K562 (cell line): ENCODE data around the gene CXCL14. TPM values are rescaled to one million over a fixed set of nuclear protein-coding genes. Genes with fewer than 3 reads are reported as not detected.

Experiments used
- ATAC-seq: fragments of 200-7000 bp; cut with Tn5 transposase; 3 replicates; pipeline ENCODE4 v1.9.1; 2020; ENCODE audit warnings: moderate library complexity
- BruUV-seq: library from RNA; stranded (reverse); fragments of 400-500 nt; replicated peaks from 2 replicates; lab custom pipeline; 2021; lab: Mats Ljungman, UMichigan
- CTCF ChIA-PET: fragments of 300-600 bp; formaldehyde crosslinking; extraction: SDS; loops from one replicate; lab custom pipeline; 2021; ENCODE audit warnings: low intra/inter-chr PET ratio; lab: Yijun Ruan, JAX
- POLR2A ChIA-PET: fragments of 300-600, 350-650 bp; sonication (Branson Sonifier 250); formaldehyde crosslinking; extraction: SDS; loops from one replicate; lab custom pipeline; 2021; ENCODE audit warnings: antibody characterized with exemption, inconsistent platforms; lab: Yijun Ruan, JAX
- DNase-seq, 4 experiments: peaks; one replicate each; pipeline versions ENCODE4 v3.0.0 to v3.0.0-alpha.2; 2011 to 2018; ENCODE audit warnings: low spot score in 3 of 4, mixed read lengths in 3 of 4; ENCODE audit errors: extremely low read depth in 1 of 4
- FAIRE-seq: peaks from 2 replicates; lab custom pipeline; 2011; peaks lifted over from hg19 to GRCh38; lab: Jason Lieb, UNC
- H2AFZ ChIP-seq: 2 replicates; pipeline ENCODE4 v1.6.0; 2011; ENCODE audit warnings: low read depth, low read length, control low read depth, inconsistent platforms
- H3K27ac ChIP-seq: fragments of 200-600 bp; 3 replicates; pipeline ENCODE4 v1.8.0; 2011; ENCODE audit warnings: low read depth, mild to moderate bottlenecking, control low read depth, inconsistent platforms, low read length, moderate library complexity, mixed read lengths; ENCODE audit errors: extremely low read depth
- H3K27me3 ChIP-seq, 2 experiments: fragments of 300-600 bp in 1 of 2; 2 replicates in 1 of 2; 3 replicates in 1 of 2; pipeline versions ENCODE4 v1.6.0 to v1.8.0; 2011; ENCODE audit warnings: inconsistent platforms in 2 of 2, low read length in 2 of 2, mild to moderate bottlenecking in 1 of 2, mixed read lengths in 1 of 2, moderate library complexity in 1 of 2; ENCODE audit not compliant: control insufficient read depth in 2 of 2, insufficient read depth in 2 of 2
- H3K36me3 ChIP-seq: fragments of 300-600 bp; 3 replicates; pipeline ENCODE4 v1.8.0; 2011; ENCODE audit warnings: mild to moderate bottlenecking, low read length, inconsistent platforms; ENCODE audit not compliant: control insufficient read depth, insufficient read depth
- H3K4me1 ChIP-seq, 2 experiments: fragments of 200-600 bp in 1 of 2; replicated peaks in 1 of 2; 2 replicates in 1 of 2; 3 replicates in 1 of 2; pipeline versions ENCODE4 v1.5.1 to v1.8.0; 2011; ENCODE audit warnings: inconsistent platforms in 2 of 2, low read length in 2 of 2, mild to moderate bottlenecking in 1 of 2, mixed read lengths in 1 of 2, moderate library complexity in 1 of 2; ENCODE audit not compliant: control insufficient read depth in 2 of 2, insufficient read depth in 2 of 2
- H3K4me2 ChIP-seq: 2 replicates; pipeline ENCODE4 v1.6.1; 2011; ENCODE audit warnings: low read length, control low read depth, inconsistent platforms, mixed read lengths; ENCODE audit not compliant: insufficient read depth
- H3K4me3 ChIP-seq: fragments of 200-600 bp; sonication (generic), shearing (Covaris generic); 2 replicates; pipeline ENCODE4 v1.5.1; 2016; ENCODE audit warnings: control low read depth, inconsistent platforms
- H3K79me2 ChIP-seq: fragments of 200-600 bp; 3 replicates; pipeline ENCODE4 v1.8.0; 2011; ENCODE audit warnings: low read length, inconsistent platforms; ENCODE audit not compliant: control insufficient read depth, insufficient read depth
- H3K9ac ChIP-seq, 2 experiments: 2 replicates each; pipeline versions ENCODE4 v1.6.0 to v1.6.1; 2011; ENCODE audit warnings: low read depth in 2 of 2, low read length in 2 of 2, control low read depth in 1 of 2, inconsistent platforms in 1 of 2, mild to moderate bottlenecking in 1 of 2, mixed read lengths in 1 of 2; ENCODE audit not compliant: insufficient read depth in 1 of 2
- H3K9me1 ChIP-seq: one replicate; pipeline ENCODE4 v1.6.0; 2011; ENCODE audit warnings: inconsistent platforms, mild to moderate bottlenecking, low read length, moderate library complexity; ENCODE audit not compliant: control insufficient read depth, insufficient read depth
- H3K9me3 ChIP-seq: replicated peaks from 2 replicates; pipeline ENCODE4 v1.5.1; 2011; ENCODE audit warnings: low read depth, low read length, inconsistent platforms; ENCODE audit not compliant: control insufficient read depth, insufficient read depth
- H4K20me1 ChIP-seq: replicated peaks from 2 replicates; pipeline ENCODE4 v1.6.1; 2011; ENCODE audit warnings: low read length, inconsistent platforms, mixed read lengths; ENCODE audit not compliant: control insufficient read depth, insufficient read depth
- CBFA2T3 ChIP-seq: fragments of 450-650 bp; IDR thresholded peaks from 2 replicates; pipeline ENCODE4 v1.6.1; 2017
- ESRRB ChIP-seq: fragments of 250-450 bp; sonication (Bioruptor Pico); IDR thresholded peaks from 2 replicates; pipeline ENCODE4 v1.5.0; 2020; ENCODE audit warnings: mild to moderate bottlenecking, moderate library complexity, borderline replicate concordance
- MTA2 ChIP-seq: fragments of 450-650 bp; IDR thresholded peaks from 2 replicates; pipeline ENCODE4 v1.6.1; 2016; ENCODE audit warnings: low read depth
- POLR2H ChIP-seq: IDR thresholded peaks from 2 replicates; pipeline ENCODE4 v1.6.1; 2016; ENCODE audit warnings: missing genetic modification characterization, low read depth, mild to moderate bottlenecking, control low read depth, missing compliant biosample characterization, moderate library complexity
- TAF15 ChIP-seq: fragments of 200-400 bp; formaldehyde crosslinking; IDR thresholded peaks from 2 replicates; pipeline ENCODE4 v1.6.1; 2017; ENCODE audit warnings: mild to moderate bottlenecking, low read depth, low read length, moderate library complexity
- TARDBP ChIP-seq: fragments of 450-650 bp; IDR thresholded peaks from 2 replicates; pipeline ENCODE4 v1.6.1; 2016
- TCF3 ChIP-seq: sonication (generic); formaldehyde crosslinking; IDR thresholded peaks from 2 replicates; pipeline ENCODE4 v1.4.0; 2020; ENCODE audit warnings: mild to moderate bottlenecking, missing genetic modification reagents
- ZBED1 ChIP-seq: IDR thresholded peaks from 2 replicates; pipeline ENCODE4 v1.6.1; 2014
- ZC3H8 ChIP-seq: fragments of 450-650 bp; IDR thresholded peaks from 2 replicates; pipeline ENCODE4 v1.6.1; 2017
- ZFP1 ChIP-seq: fragments of 450-650 bp; formaldehyde crosslinking; IDR thresholded peaks from 2 replicates; pipeline ENCODE4 v1.4.0; 2020; ENCODE audit warnings: mild to moderate bottlenecking, mixed read lengths
- ZNF146 ChIP-seq: IDR thresholded peaks from one replicate; pipeline ENCODE4 v1.6.1; 2018; ENCODE audit warnings: missing compliant biosample characterization; ENCODE audit not compliant: unreplicated experiment
- ZNF311 ChIP-seq: fragments of 250-450 bp; sonication (Bioruptor Pico); IDR thresholded peaks from 2 replicates; pipeline ENCODE4 v1.4.0; 2020; ENCODE audit warnings: mild to moderate bottlenecking, moderate library complexity
- WGBS: fragments of 100-300 bp; shearing (Covaris generic); methylation state at CpG from one replicate; pipeline ENCODE4 v1.1.6; 2016; ENCODE audit warnings: low coverage, mixed read lengths; ENCODE audit not compliant: insufficient coverage; ENCODE audit errors: missing lambda C conversion rate; 5-methylcytosine and 5-hydroxymethylcytosine counted together
- in situ Hi-C: fragments of 300-500 bp; cut with MboI; formaldehyde crosslinking; loops from 4 replicates; pipeline ENCODE4 v1.15.0; 2018; ENCODE audit warnings: inconsistent platforms, mixed read lengths
- intact Hi-C: fragments of 100-400 bp; cut with micrococcal nuclease; formaldehyde crosslinking; loops from 2 replicates; pipeline ENCODE4 v1.14.2; 2022
- polyA plus RNA-seq, 8 experiments: library from polyadenylated mRNA; depleted of rRNA in 4 of 8; stranded (reverse) in 5 of 8; unstranded in 3 of 8; fragments of >200 nt; fragmentation: Nextera tagmentation in 2 of 8; fragmentation: Illumina TruSeq in 1 of 8; extraction: Ambion mirVana in 2 of 8; extraction: Trizol in 1 of 8; gene quantifications; 2 replicates each; pipeline versions ENCODE4 v1.2.1 to v1.2.3, GENCODE V29; 2011 to 2014; ENCODE audit warnings: inconsistent platforms in 1 of 8, missing spikeins in 1 of 8
- total RNA-seq, 7 experiments: library from RNA; depleted of rRNA in 6 of 7; stranded (reverse); fragments of >200 nt in 6 of 7; fragmentation: Illumina TruSeq in 2 of 7; extraction: Trizol in 2 of 7; gene quantifications; 2 replicates each; pipeline versions ENCODE4 v1.2.1 to v1.2.3, GENCODE V29; 2011 to 2021; ENCODE audit warnings: low replicate concordance in 1 of 7
- TF ChIP-seq, protein P1 (sequence below): sonication (generic); formaldehyde crosslinking; IDR thresholded peaks from 2 replicates; pipeline ENCODE4 v1.8.0; 2022; ENCODE audit warnings: missing genetic modification reagents, mild to moderate bottlenecking, borderline replicate concordance
- TF ChIP-seq, protein P2 (sequence below): fragments of 250-450 bp; sonication (Bioruptor Pico); IDR thresholded peaks from 2 replicates; pipeline ENCODE4 v1.9.0; 2021; ENCODE audit warnings: mild to moderate bottlenecking, inconsistent platforms
- TF ChIP-seq, protein P3 (sequence below), 2 experiments: fragments of 150-350 bp in 1 of 2; IDR thresholded peaks; 2 replicates each; pipeline ENCODE4 v1.6.1; 2012 to 2016; ENCODE audit warnings: low read depth in 2 of 2, low read length in 2 of 2, mild to moderate bottlenecking in 1 of 2, moderate library complexity in 1 of 2

CXCL14 gene
- total and polyA plus RNA-seq, 9 of the 15 experiments (the other 6 are each of a cell fraction or from before 2014, with no cell fraction given) = not detected

DNA sequence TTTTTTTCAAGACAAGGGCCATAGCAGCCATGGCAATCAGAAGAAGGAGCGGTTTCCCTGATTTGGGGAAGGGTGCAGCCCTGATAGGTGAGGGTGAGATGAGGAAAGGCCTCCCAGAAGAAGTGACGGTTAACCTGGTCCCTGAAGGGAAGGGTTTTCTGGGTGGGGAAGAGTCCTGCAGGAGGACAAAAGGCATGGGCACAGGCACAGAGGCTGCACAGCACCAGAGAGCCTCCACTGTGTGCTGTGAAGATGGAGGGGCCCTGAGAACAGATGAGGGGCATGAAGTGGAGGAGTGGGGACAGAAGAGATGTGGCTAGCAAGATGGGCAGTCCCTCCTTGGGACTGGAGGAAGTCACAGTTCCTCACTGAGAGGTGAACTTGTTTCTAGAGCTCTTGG lies 46.3 kb upstream of the CXCL14 start (continued):
- no peak for TF ChIP-seq POLR2H
- TF ChIP-seq ZBED1 = no peak
- TF ChIP-seq, protein P1, sequence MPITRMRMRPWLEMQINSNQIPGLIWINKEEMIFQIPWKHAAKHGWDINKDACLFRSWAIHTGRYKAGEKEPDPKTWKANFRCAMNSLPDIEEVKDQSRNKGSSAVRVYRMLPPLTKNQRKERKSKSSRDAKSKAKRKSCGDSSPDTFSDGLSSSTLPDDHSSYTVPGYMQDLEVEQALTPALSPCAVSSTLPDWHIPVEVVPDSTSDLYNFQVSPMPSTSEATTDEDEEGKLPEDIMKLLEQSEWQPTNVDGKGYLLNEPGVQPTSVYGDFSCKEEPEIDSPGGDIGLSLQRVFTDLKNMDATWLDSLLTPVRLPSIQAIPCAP (CRISPR knock-in tag) = no peak
- TF ChIP-seq ZFP1 (CRISPR knock-in tag) = no peak
- no peak for TF ChIP-seq ZNF146 (CRISPR knock-in tag)
- no peak for TF ChIP-seq ZC3H8
- TF ChIP-seq, protein P2, sequence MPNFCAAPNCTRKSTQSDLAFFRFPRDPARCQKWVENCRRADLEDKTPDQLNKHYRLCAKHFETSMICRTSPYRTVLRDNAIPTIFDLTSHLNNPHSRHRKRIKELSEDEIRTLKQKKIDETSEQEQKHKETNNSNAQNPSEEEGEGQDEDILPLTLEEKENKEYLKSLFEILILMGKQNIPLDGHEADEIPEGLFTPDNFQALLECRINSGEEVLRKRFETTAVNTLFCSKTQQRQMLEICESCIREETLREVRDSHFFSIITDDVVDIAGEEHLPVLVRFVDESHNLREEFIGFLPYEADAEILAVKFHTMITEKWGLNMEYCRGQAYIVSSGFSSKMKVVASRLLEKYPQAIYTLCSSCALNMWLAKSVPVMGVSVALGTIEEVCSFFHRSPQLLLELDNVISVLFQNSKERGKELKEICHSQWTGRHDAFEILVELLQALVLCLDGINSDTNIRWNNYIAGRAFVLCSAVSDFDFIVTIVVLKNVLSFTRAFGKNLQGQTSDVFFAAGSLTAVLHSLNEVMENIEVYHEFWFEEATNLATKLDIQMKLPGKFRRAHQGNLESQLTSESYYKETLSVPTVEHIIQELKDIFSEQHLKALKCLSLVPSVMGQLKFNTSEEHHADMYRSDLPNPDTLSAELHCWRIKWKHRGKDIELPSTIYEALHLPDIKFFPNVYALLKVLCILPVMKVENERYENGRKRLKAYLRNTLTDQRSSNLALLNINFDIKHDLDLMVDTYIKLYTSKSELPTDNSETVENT = no peak
- TF ChIP-seq, all 486 proteins: peak for 0

DNA sequence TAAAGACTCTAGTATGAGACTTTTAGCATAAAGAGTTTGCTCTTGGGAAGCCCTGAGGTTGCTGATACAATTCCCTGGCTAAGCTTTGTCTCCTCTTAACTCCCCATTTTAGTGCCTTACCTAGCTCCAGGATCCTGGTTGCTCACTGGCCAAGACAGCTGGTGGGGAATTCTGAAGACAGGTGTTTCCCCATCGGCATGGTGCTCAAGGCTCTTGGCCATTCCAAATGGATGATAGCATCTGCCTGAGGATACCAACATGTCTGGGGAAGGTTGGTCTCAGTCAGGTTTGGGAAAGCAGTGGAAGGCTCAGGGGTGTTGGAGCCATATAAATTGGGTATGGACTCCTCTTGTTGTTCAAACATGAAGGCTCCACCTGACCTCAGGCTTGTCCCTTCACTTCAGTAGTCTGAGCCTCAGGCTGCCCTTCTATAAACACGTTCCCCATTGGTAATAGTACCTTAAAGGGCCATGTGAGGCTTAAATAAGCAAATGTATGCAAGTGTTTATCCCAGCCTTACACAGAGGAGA lies 44.5 kb upstream of the CXCL14 start:
- no peaks in the 10 kb centered on the region for H3K79me2 ChIP-seq
- ChIA-PET POLR2A (no interaction called here), CTCF (no interaction called here)
- no TSS peak for BruUV-seq
- TF ChIP-seq, protein P3, sequence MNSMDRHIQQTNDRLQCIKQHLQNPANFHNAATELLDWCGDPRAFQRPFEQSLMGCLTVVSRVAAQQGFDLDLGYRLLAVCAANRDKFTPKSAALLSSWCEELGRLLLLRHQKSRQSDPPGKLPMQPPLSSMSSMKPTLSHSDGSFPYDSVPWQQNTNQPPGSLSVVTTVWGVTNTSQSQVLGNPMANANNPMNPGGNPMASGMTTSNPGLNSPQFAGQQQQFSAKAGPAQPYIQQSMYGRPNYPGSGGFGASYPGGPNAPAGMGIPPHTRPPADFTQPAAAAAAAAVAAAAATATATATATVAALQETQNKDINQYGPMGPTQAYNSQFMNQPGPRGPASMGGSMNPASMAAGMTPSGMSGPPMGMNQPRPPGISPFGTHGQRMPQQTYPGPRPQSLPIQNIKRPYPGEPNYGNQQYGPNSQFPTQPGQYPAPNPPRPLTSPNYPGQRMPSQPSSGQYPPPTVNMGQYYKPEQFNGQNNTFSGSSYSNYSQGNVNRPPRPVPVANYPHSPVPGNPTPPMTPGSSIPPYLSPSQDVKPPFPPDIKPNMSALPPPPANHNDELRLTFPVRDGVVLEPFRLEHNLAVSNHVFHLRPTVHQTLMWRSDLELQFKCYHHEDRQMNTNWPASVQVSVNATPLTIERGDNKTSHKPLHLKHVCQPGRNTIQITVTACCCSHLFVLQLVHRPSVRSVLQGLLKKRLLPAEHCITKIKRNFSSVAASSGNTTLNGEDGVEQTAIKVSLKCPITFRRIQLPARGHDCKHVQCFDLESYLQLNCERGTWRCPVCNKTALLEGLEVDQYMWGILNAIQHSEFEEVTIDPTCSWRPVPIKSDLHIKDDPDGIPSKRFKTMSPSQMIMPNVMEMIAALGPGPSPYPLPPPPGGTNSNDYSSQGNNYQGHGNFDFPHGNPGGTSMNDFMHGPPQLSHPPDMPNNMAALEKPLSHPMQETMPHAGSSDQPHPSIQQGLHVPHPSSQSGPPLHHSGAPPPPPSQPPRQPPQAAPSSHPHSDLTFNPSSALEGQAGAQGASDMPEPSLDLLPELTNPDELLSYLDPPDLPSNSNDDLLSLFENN (IDR thresholded peaks at IDR 0.05; ENCODE audit: low read depth in 2 of 2, low read length in 2 of 2) = no peak
- TF ChIP-seq TARDBP = no peak
- TF ChIP-seq ZNF311 (CRISPR knock-in tag) = no peak
- no peak for TF ChIP-seq TCF3 (CRISPR knock-in tag)
- no peak for TF ChIP-seq MTA2
- no peak for TF ChIP-seq CBFA2T3
- TF ChIP-seq ESRRB (CRISPR knock-in tag) = no peak
- TF ChIP-seq TAF15 = no peak
- WGBS = 0% methylated on average over 2 of the region's 2 CpGs
- H3K9me3 ChIP-seq = no peaks in the 10 kb centered on the region; the same call in 1 of the 2 replicates
- in situ Hi-C loops (no loop called here), intact Hi-C loops (no loop called here)
- no peaks in the 10 kb centered on the region for H3K9me1 ChIP-seq
- no peak overlapping the region for H3K4me3 ChIP-seq
- no peak overlapping the region for H3K27ac ChIP-seq
- no peaks in the 10 kb centered on the region; the same call in 1 of the 2 replicates for H4K20me1 ChIP-seq
- DNase-seq (no peak), FAIRE-seq (no peak), ATAC-seq (no peak)
- no peaks in the 10 kb centered on the region for H3K4me1 ChIP-seq
- H2AFZ ChIP-seq = no peak overlapping the region
- no peak overlapping the region for H3K9ac ChIP-seq
- peaks cover 0 to 6% of the 10 kb centered on the region in 2 experiments; a peak in 2 of 5 replicates for H3K27me3 ChIP-seq
- H3K4me2 ChIP-seq = no peak overlapping the region
- H3K36me3 ChIP-seq = no peaks in the 10 kb centered on the region
